H1 (cell line): Measurements from ENCODE around the gene CTNNA3. TPM values are rescaled to one million over a fixed set of nuclear protein-coding genes. Genes with fewer than 3 reads are reported as not detected.

Source experiments
- CTCF ChIA-PET: fragments of 300-600 bp; sonication (Branson Sonifier 250); formaldehyde crosslinking; loops from one replicate; lab custom pipeline; 2021; ENCODE audit not compliant: partially characterized antibody; lab: Charles Lee
- POLR2A ChIA-PET: fragments of 300-600 bp; sonication (Branson Sonifier 250); formaldehyde crosslinking; loops from one replicate; lab custom pipeline; 2021; ENCODE audit warnings: inconsistent platforms; ENCODE audit not compliant: partially characterized antibody; lab: Charles Lee
- DNase-seq, 2 experiments: peaks; one replicate each; pipeline versions ENCODE4 v3.0.0 to v3.0.0-alpha.2; 2010 to 2022; ENCODE audit warnings: low spot score in 2 of 2, low read depth in 1 of 2, mixed read lengths in 1 of 2
- FAIRE-seq: peaks from 2 replicates; lab custom pipeline; 2011; peaks lifted over from hg19 to GRCh38; lab: Jason Lieb, UNC
- H2AFZ ChIP-seq: 2 replicates; pipeline ENCODE4 v1.8.1; 2012; ENCODE audit warnings: low read length, inconsistent platforms
- H2AK5ac ChIP-seq: 2 replicates; pipeline ENCODE4 v1.6.1; 2013; ENCODE audit warnings: low read depth, low read length
- H2BK120ac ChIP-seq: replicated peaks from 2 replicates; pipeline ENCODE3; 2013; ENCODE audit warnings: low read depth, low read length, inconsistent platforms
- H2BK12ac ChIP-seq: 2 replicates; pipeline ENCODE4 v1.6.1; 2013; ENCODE audit warnings: low read depth, low read length
- H2BK15ac ChIP-seq: 2 replicates; pipeline ENCODE4 v1.6.1; 2013; ENCODE audit warnings: low read length
- H2BK20ac ChIP-seq: 2 replicates; pipeline ENCODE4 v1.6.1; 2013; ENCODE audit warnings: low read length
- H2BK5ac ChIP-seq: 2 replicates; pipeline ENCODE4 v1.6.1; 2013; ENCODE audit warnings: low read depth, low read length
- H3K14ac ChIP-seq: 2 replicates; pipeline ENCODE4 v1.6.1; 2013; ENCODE audit warnings: inconsistent platforms; ENCODE audit not compliant: insufficient read length
- H3K18ac ChIP-seq: 2 replicates; pipeline ENCODE4 v1.6.1; 2013; ENCODE audit warnings: low read length; ENCODE audit errors: extremely low read depth
- H3K23ac ChIP-seq: 2 replicates; pipeline ENCODE4 v1.6.1; 2013; ENCODE audit warnings: inconsistent platforms; ENCODE audit not compliant: insufficient read length
- H3K23me2 ChIP-seq: 2 replicates; pipeline ENCODE4 v1.6.1; 2013; ENCODE audit warnings: low read depth, low read length
- H3K27ac ChIP-seq: 2 replicates; pipeline ENCODE4 v1.6.1; 2011; ENCODE audit warnings: low read depth, low read length, inconsistent platforms
- H3K27me3 ChIP-seq, 4 experiments: replicated peaks in 1 of 4; 1 replicate in 1 of 4; 2 replicates in 3 of 4; pipeline versions ENCODE4 v1.6.1 to v1.8.1; 2011 to 2013; ENCODE audit warnings: low read length in 3 of 4, mild to moderate bottlenecking in 3 of 4, inconsistent platforms in 2 of 4, mixed read lengths in 2 of 4, moderate library complexity in 1 of 4; ENCODE audit not compliant: control insufficient read depth in 3 of 4, insufficient read depth in 3 of 4; ENCODE audit errors: extremely low read depth in 1 of 4
- H3K36me3 ChIP-seq, 4 experiments: 2 replicates each; pipeline versions ENCODE4 v1.6.1 to v1.8.1; 2011 to 2013; ENCODE audit warnings: mild to moderate bottlenecking in 4 of 4, low read length in 3 of 4, moderate library complexity in 2 of 4, control low read depth in 1 of 4, inconsistent platforms in 1 of 4; ENCODE audit not compliant: insufficient read depth in 4 of 4, control insufficient read depth in 2 of 4
- H3K4ac ChIP-seq: replicated peaks from 2 replicates; pipeline ENCODE3; 2013; ENCODE audit warnings: low read length, low read depth, mixed read lengths, inconsistent platforms; ENCODE audit not compliant: insufficient read length
- H3K4me1 ChIP-seq, 4 experiments: replicated peaks in 1 of 4; 1 replicate in 1 of 4; 2 replicates in 3 of 4; pipeline versions ENCODE4 v1.6.1 to v1.8.1; 2011 to 2013; ENCODE audit warnings: low read length in 3 of 4, inconsistent platforms in 2 of 4, mixed read lengths in 1 of 4; ENCODE audit not compliant: insufficient read depth in 4 of 4, control insufficient read depth in 3 of 4
- H3K4me2 ChIP-seq, 2 experiments: 2 replicates each; pipeline versions ENCODE4 v1.6.1 to v1.8.1; 2011 to 2013; ENCODE audit warnings: low read depth in 2 of 2, low read length in 2 of 2, control low read depth in 1 of 2, inconsistent platforms in 1 of 2, mild to moderate bottlenecking in 1 of 2; ENCODE audit not compliant: insufficient read depth in 1 of 2
- H3K4me3 ChIP-seq, 4 experiments: fragments of 200-600, 300-600 bp in 1 of 4; sonication (generic), shearing (Covaris generic), sonication (Bioruptor Twin) in 1 of 4; 2 replicates each; pipeline versions ENCODE4 v1.5.1 to v1.8.1; 2011 to 2016; ENCODE audit warnings: low read length in 4 of 4, low read depth in 3 of 4, control low read depth in 2 of 4, inconsistent platforms in 2 of 4, mild to moderate bottlenecking in 2 of 4, mixed read lengths in 1 of 4, moderate library complexity in 1 of 4; ENCODE audit not compliant: insufficient read depth in 2 of 4; ENCODE audit errors: extremely low read depth in 1 of 4
- H3K56ac ChIP-seq: replicated peaks from 2 replicates; pipeline ENCODE3; 2013; ENCODE audit warnings: low read depth, mild to moderate bottlenecking, mixed read lengths, low read length, inconsistent platforms; ENCODE audit not compliant: insufficient read length
- H3K79me1 ChIP-seq: 2 replicates; pipeline ENCODE4 v1.6.1; 2013; ENCODE audit warnings: low read depth, low read length, control low read depth
- H3K79me2 ChIP-seq, 2 experiments: 2 replicates each; pipeline versions ENCODE4 v1.6.1 to v1.8.1; 2012 to 2013; ENCODE audit warnings: low read length in 2 of 2, mild to moderate bottlenecking in 2 of 2, inconsistent platforms in 1 of 2; ENCODE audit not compliant: insufficient read depth in 2 of 2, control insufficient read depth in 1 of 2
- H3K9ac ChIP-seq, 4 experiments: replicated peaks in 1 of 4; 1 replicate in 1 of 4; 2 replicates in 3 of 4; pipeline versions ENCODE4 v1.6.1 to v1.8.1; 2011 to 2013; ENCODE audit warnings: low read depth in 3 of 4, low read length in 3 of 4, control low read depth in 2 of 4, mild to moderate bottlenecking in 2 of 4, moderate library complexity in 2 of 4, inconsistent platforms in 1 of 4; ENCODE audit errors: extremely low read depth in 1 of 4
- H3K9me3 ChIP-seq, 2 experiments: 2 replicates each; pipeline versions ENCODE4 v1.6.1 to v1.8.1; 2012 to 2013; ENCODE audit warnings: mild to moderate bottlenecking in 2 of 2, moderate library complexity in 2 of 2, control low read depth in 1 of 2, inconsistent platforms in 1 of 2, low read depth in 1 of 2, low read length in 1 of 2, mixed read lengths in 1 of 2; ENCODE audit not compliant: insufficient read depth in 2 of 2
- H4K20me1 ChIP-seq, 2 experiments: replicated peaks in 1 of 2; 2 replicates each; pipeline versions ENCODE3 to v1.8.1; 2011 to 2013; ENCODE audit warnings: inconsistent platforms in 2 of 2, low read length in 2 of 2, mild to moderate bottlenecking in 1 of 2; ENCODE audit not compliant: insufficient read depth in 2 of 2, control insufficient read depth in 1 of 2
- H4K5ac ChIP-seq: 2 replicates; pipeline ENCODE4 v1.6.1; 2013; ENCODE audit warnings: low read length, low read depth, mixed read lengths, inconsistent platforms; ENCODE audit not compliant: insufficient read length
- H4K8ac ChIP-seq: 2 replicates; pipeline ENCODE4 v1.8.0; 2013; ENCODE audit warnings: mild to moderate bottlenecking, moderate library complexity, low read length, inconsistent platforms; ENCODE audit not compliant: insufficient read depth; ENCODE audit errors: extremely low read depth
- H4K91ac ChIP-seq: replicated peaks from 2 replicates; pipeline ENCODE3; 2013; ENCODE audit warnings: low read length, mixed read lengths, inconsistent platforms; ENCODE audit not compliant: insufficient read length
- CBX5 ChIP-seq: fragments of 300-800, 300-1000 bp; sonication (generic); IDR thresholded peaks from 2 replicates; pipeline ENCODE4 v1.7.1; 2016; ENCODE audit warnings: antibody characterized with exemption, low read length, low read depth
- CHD1 ChIP-seq: IDR thresholded peaks from 2 replicates; pipeline ENCODE4 v1.6.1; 2012; ENCODE audit warnings: low read depth, low read length, improper control_type of control experiment
- GTF2F1 ChIP-seq: IDR thresholded peaks from 2 replicates; pipeline ENCODE4 v1.6.1; 2012; ENCODE audit warnings: low read depth, low read length, improper control_type of control experiment, borderline replicate concordance
- NRF1 ChIP-seq: IDR thresholded peaks from 2 replicates; pipeline ENCODE4 v1.6.1; 2011; ENCODE audit warnings: mild to moderate bottlenecking, low read depth, low read length, improper control_type of control experiment
- RBBP5 ChIP-seq: IDR thresholded peaks from 2 replicates; pipeline ENCODE4 v1.7.1; 2012; ENCODE audit warnings: low read depth, mild to moderate bottlenecking, inconsistent platforms, low read length, moderate library complexity, borderline replicate concordance
- SIRT6 ChIP-seq: IDR thresholded peaks from one replicate; pipeline ENCODE4 v1.7.1; 2012; ENCODE audit warnings: low read length, inconsistent platforms
- SP1 ChIP-seq: IDR thresholded peaks from 2 replicates; pipeline ENCODE4 v1.6.1; 2011; ENCODE audit warnings: low read depth, low read length
- SRF ChIP-seq: IDR thresholded peaks from 2 replicates; pipeline ENCODE4 v1.6.1; 2011; ENCODE audit warnings: mild to moderate bottlenecking, low read depth, low read length, moderate library complexity
- SUZ12 ChIP-seq: fragments of 200-600 bp; sonication (generic); IDR thresholded peaks from 2 replicates; pipeline ENCODE4 v1.6.1; 2012; ENCODE audit warnings: mild to moderate bottlenecking, inconsistent platforms, low read length, moderate library complexity, mixed read lengths
- TAF7 ChIP-seq: optimal IDR thresholded peaks from 2 replicates; pipeline ENCODE3; 2011; ENCODE audit warnings: low read depth, mild to moderate bottlenecking, inconsistent platforms, low read length, moderate library complexity, borderline replicate concordance
- WGBS, 2 experiments: shearing (Covaris generic) in 1 of 2; methylation state at CpG; one replicate each; pipeline versions ENCODE4 v1.1.6 to v1.1.7; 2013 to 2015; ENCODE audit warnings: low lambda C conversion rate in 2 of 2, mixed read lengths in 2 of 2, inconsistent platforms in 1 of 2, low coverage in 1 of 2, missing lambda C conversion rate in 1 of 2; ENCODE audit not compliant: insufficient replicate concordance in 2 of 2, insufficient coverage in 1 of 2, insufficient read length in 1 of 2; ENCODE audit errors: extremely low coverage in 1 of 2, missing lambda C conversion rate in 1 of 2; 5-methylcytosine and 5-hydroxymethylcytosine counted together
- polyA plus RNA-seq, 7 experiments: library from polyadenylated mRNA; depleted of rRNA in 3 of 7; stranded (reverse) in 5 of 7; unstranded in 2 of 7; fragments of >200 nt in 5 of 7; fragments of 200-250 nt in 2 of 7; gene quantifications; 1 replicate in 5 of 7; 2 replicates in 1 of 7; 4 replicates in 1 of 7; pipeline versions ENCODE4 v1.2.1 to v1.2.3, GENCODE V29; 2011 to 2013; ENCODE audit warnings: missing spikeins in 2 of 7, mixed read lengths in 2 of 7
- total RNA-seq: library from RNA; stranded (reverse); fragmentation: NEBNext Ultra II Directional; extraction: Animal tissue kit (Norgen Biotek cat#: 25700); gene quantifications from 2 replicates; pipeline ENCODE4 v1.2.1, GENCODE V29; 2021

Gene CTNNA3
- total and polyA plus RNA-seq, 2 of the 8 experiments (the other 6 are each of a cell fraction or from before 2014, with no cell fraction given), result 1.3 to 1.5 TPM

- Histone ChIP-seq H2BK15ac (no peak overlapping the region), H3K18ac (no peak overlapping the region), H4K91ac (no peak overlapping the region), H3K23ac (no peak overlapping the region), H4K20me1 (no peaks in the 10 kb centered on the region), H3K4me3 (no peak overlapping the region), H3K27me3 (no peaks in the 10 kb centered on the region), H3K4ac (no peak overlapping the region), H3K23me2 (no peaks in the 10 kb centered on the region), H3K14ac (no peak overlapping the region), H2AK5ac (no peak overlapping the region), H2AFZ (no peak overlapping the region), H2BK12ac (no peak overlapping the region), H3K9me3 (no peaks in the 10 kb centered on the region), H3K56ac (no peak overlapping the region), H3K79me1 (no peaks in the 10 kb centered on the region), H2BK120ac (no peak overlapping the region)
- DNase-seq, result no peak
- CTCF ChIA-PET, result interaction anchor here (1.2 kb wide), 2 partner anchors 69 to 86 kb away, joined by 3 read pairs; no protein-coding TSS in a partner anchor
- TF ChIP-seq SIRT6 (no peak), SUZ12 (no peak), GTF2F1 (no peak), NRF1 (no peak), RBBP5 (no peak), CBX5 (no peak), TAF7 (no peak), SRF (no peak), CHD1 (no peak), SP1 (no peak)
- TF ChIP-seq, all 59 proteins: peak for 0
- POLR2A ChIA-PET, result no interaction called here
- no peaks in the 10 kb centered on the region for H3K79me2 ChIP-seq
- FAIRE-seq, result no peak
- H3K9ac ChIP-seq, result no peak overlapping the region
- no peak overlapping the region for H4K5ac ChIP-seq
- H2BK20ac ChIP-seq, result no peak overlapping the region
- no peaks in the 10 kb centered on the region for H3K4me1 ChIP-seq
- H3K27ac ChIP-seq, result no peak overlapping the region
- no peak overlapping the region for H3K4me2 ChIP-seq
- H3K36me3 ChIP-seq, result no peaks in the 10 kb centered on the region
- H2BK5ac ChIP-seq, result no peak overlapping the region
- WGBS, 2 experiments, result 84% methylated on average over 1 of the region's 1 CpG; no CpG with 5 or more reads in 1 of the 2 experiments
- no peak overlapping the region for H4K8ac ChIP-seq
Measured at GRCh38 chr10:66671562-66671961, 1024.4 kb downstream of the CTNNA3 start.
